GM23248 (cell line): Measurements from ENCODE around the gene AOPEP. TPM values are rescaled to one million over a fixed set of nuclear protein-coding genes. Genes with fewer than 3 reads are reported as not detected.
"Not testable (repeated sequence)": the region's sequence is repeated elsewhere in the genome, so short reads cannot be mapped to it uniquely, and the experiment has no call there.

Experiments
- DNase-seq: peaks from one replicate; pipeline ENCODE4 v3.0.0-alpha.2; 2015
- H2AFZ ChIP-seq: fragments of 200-600 bp; sonication (generic); 2 replicates; pipeline ENCODE4 v1.6.1; 2016; ENCODE audit warnings: antibody characterized with exemption
- H3F3A ChIP-seq: fragments of 200-600 bp; sonication (generic); 2 replicates; pipeline ENCODE4 v1.6.1; 2016; ENCODE audit warnings: mild to moderate bottlenecking, antibody characterized with exemption, mixed run types; ENCODE audit not compliant: insufficient read depth
- H3K27ac ChIP-seq: fragments of 200-600 bp; sonication (generic); 2 replicates; pipeline ENCODE4 v1.5.1; 2016; ENCODE audit warnings: mild to moderate bottlenecking
- H3K27me3 ChIP-seq: fragments of 200-600 bp; sonication (generic); replicated peaks from 2 replicates; pipeline ENCODE4 v1.6.1; 2016; ENCODE audit warnings: mild to moderate bottlenecking; ENCODE audit not compliant: insufficient read depth
- H3K36me3 ChIP-seq: fragments of 200-600 bp; sonication (generic); 2 replicates; pipeline ENCODE4 v1.6.1; 2016; ENCODE audit warnings: low read depth, mild to moderate bottlenecking
- H3K4me1 ChIP-seq: fragments of 200-600 bp; sonication (generic); 2 replicates; pipeline ENCODE4 v1.6.1; 2016; ENCODE audit warnings: mild to moderate bottlenecking; ENCODE audit not compliant: insufficient read depth
- H3K4me2 ChIP-seq: fragments of 200-600 bp; sonication (generic); one replicate; pipeline ENCODE4 v1.6.1; 2016; ENCODE audit warnings: mild to moderate bottlenecking; ENCODE audit not compliant: unreplicated experiment
- H3K4me3 ChIP-seq: fragments of 200-600 bp; sonication (generic); 2 replicates; pipeline ENCODE4 v1.5.1; 2016; ENCODE audit warnings: mild to moderate bottlenecking
- H3K79me2 ChIP-seq: fragments of 200-600 bp; sonication (generic); 2 replicates; pipeline ENCODE4 v1.6.1; 2016; ENCODE audit warnings: mild to moderate bottlenecking; ENCODE audit not compliant: insufficient read depth
- H3K9ac ChIP-seq: fragments of 200-600 bp; sonication (generic); 2 replicates; pipeline ENCODE4 v1.6.1; 2016; ENCODE audit warnings: mild to moderate bottlenecking
- H3K9me2 ChIP-seq: fragments of 200-600 bp; sonication (generic); 2 replicates; pipeline ENCODE4 v1.6.1; 2016; ENCODE audit warnings: mixed run types, mild to moderate bottlenecking, moderate library complexity; ENCODE audit not compliant: insufficient read depth
- H3K9me3 ChIP-seq: fragments of 200-600 bp; sonication (generic); one replicate; pipeline ENCODE4 v1.6.1; 2017; ENCODE audit warnings: low read depth
- H4K20me1 ChIP-seq: fragments of 200-600 bp; sonication (generic); 2 replicates; pipeline ENCODE4 v1.6.0; 2016; ENCODE audit not compliant: insufficient read depth
- EZH2 ChIP-seq: fragments of 200-600 bp; sonication (generic); IDR thresholded peaks from 2 replicates; pipeline ENCODE4 v1.6.1; 2018; ENCODE audit warnings: antibody characterized with exemption, mild to moderate bottlenecking; ENCODE audit not compliant: insufficient read depth, poor library complexity, severe bottlenecking
- EZH2phosphoT487 ChIP-seq: fragments of 200-600 bp; sonication (generic); IDR thresholded peaks from 2 replicates; pipeline ENCODE4 v1.6.1; 2018; ENCODE audit warnings: antibody characterized with exemption, moderate library complexity, mild to moderate bottlenecking, low read depth; ENCODE audit not compliant: insufficient read depth
- WGBS, 2 experiments: methylation state at CpG; one replicate each; pipeline ENCODE4 v1.1.6; 2015 to 2017; ENCODE audit warnings: low lambda C conversion rate in 2 of 2, low coverage in 1 of 2; ENCODE audit errors: missing lambda C conversion rate in 2 of 2; 5-methylcytosine and 5-hydroxymethylcytosine counted together
- in situ Hi-C: fragments of 300-500 bp; cut with MboI; formaldehyde crosslinking; loops from 2 replicates; pipeline ENCODE4 v1.15.0; 2020
- polyA plus RNA-seq: library from polyadenylated mRNA; unstranded; fragments of >200 nt; fragmentation: Nextera tagmentation; extraction: Ambion mirVana; gene quantifications from 2 replicates; pipeline ENCODE4 v1.2.1, GENCODE V29; 2016
- total RNA-seq: library from RNA; depleted of rRNA; stranded (reverse); fragments of >200 nt; shearing (Covaris generic); gene quantifications from 2 replicates; pipeline ENCODE4 v1.2.3, GENCODE V29; 2014

The AOPEP gene
- total and polyA plus RNA-seq, 2 experiments from 2014 or later, result 90.0 to 120 TPM

- no peak overlapping the region for H2AFZ ChIP-seq
- H3K27ac ChIP-seq, result no peak overlapping the region
- 93 to 98% methylated on average over 2 of the region's 2 CpGs for WGBS, 2 experiments
- no peaks in the 10 kb centered on the region for H3K27me3 ChIP-seq
- H3K79me2 ChIP-seq, result no peaks in the 10 kb centered on the region
- H3K4me1 ChIP-seq, result no peaks in the 10 kb centered on the region
- no peaks in the 10 kb centered on the region for H3K36me3 ChIP-seq
- H3K9ac ChIP-seq, result no peak overlapping the region
- H3F3A ChIP-seq, result no peaks in the 10 kb centered on the region
- DNase-seq, result no peak
- in situ Hi-C loops, result no loop called here
- TF ChIP-seq EZH2phosphoT487, result no peak
- TF ChIP-seq EZH2, result no peak
- H3K9me3 ChIP-seq, result no peaks in the 10 kb centered on the region
- no peaks in the 10 kb centered on the region for H4K20me1 ChIP-seq
- H3K4me3 ChIP-seq, result no peak overlapping the region
- H3K4me2 ChIP-seq, result no peak overlapping the region
- no peaks in the 10 kb centered on the region for H3K9me2 ChIP-seq
These were observed 235.4 kb downstream of the AOPEP start for GRCh38 chr9:94961870-94962269.

DNA sequence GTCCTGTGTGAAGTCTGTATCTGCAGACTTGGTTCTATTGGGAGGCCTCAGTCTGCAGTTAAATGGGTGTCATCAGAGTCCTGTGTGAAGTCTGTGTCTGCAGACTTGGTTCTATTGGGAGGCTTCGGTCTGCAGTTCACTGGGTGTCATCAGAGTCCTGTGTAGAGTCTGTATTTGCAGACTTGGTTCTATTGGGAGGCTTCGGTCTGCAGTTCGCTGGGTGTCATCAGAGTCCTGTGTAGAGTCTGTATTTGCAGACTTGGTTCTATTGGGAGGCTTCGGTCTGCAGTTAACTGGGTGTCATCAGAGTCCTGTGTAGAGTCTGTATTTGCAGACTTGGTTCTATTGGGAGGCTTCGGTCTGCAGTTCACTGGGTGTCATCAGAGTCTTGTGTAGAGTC, 239.1 kb downstream of the AOPEP start:
- H2AFZ ChIP-seq, in situ Hi-C loops, DNase-seq, H3K4me3 ChIP-seq, H3K27me3 ChIP-seq, H3K9me2 ChIP-seq, H3K36me3 ChIP-seq, H4K20me1 ChIP-seq, H3K9ac ChIP-seq, H3F3A ChIP-seq, H3K4me1 ChIP-seq, H3K9me3 ChIP-seq, H3K4me2 ChIP-seq, H3K27ac ChIP-seq, H3K79me2 ChIP-seq: not testable (repeated sequence)
- 92 to 94% methylated on average over 5 of the region's 5 CpGs for WGBS, 2 experiments

DNA sequence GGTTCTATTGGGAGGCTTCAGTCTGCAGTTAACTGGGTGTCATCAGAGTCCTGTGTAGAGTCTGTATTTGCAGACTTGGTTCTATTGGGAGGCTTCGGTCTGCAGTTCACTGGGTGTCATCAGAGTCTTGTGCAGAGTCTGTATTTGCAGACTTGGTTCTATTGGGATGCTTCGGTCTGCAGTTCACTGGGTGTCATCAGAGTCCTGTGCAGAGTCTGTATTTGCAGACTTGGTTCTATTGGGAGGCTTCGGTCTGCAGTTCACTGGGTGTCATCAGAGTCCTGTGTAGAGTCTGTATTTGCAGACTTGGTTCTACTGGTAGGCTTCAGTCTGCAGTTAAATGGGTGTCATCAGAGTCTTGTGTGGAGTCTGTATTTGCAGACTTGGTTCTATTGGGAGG, 239.5 kb downstream of the AOPEP start:
- H3K4me2 ChIP-seq, H3F3A ChIP-seq, H4K20me1 ChIP-seq, H2AFZ ChIP-seq, H3K27ac ChIP-seq, H3K9ac ChIP-seq, in situ Hi-C loops, H3K4me3 ChIP-seq, H3K9me3 ChIP-seq, H3K79me2 ChIP-seq, DNase-seq, H3K36me3 ChIP-seq, H3K27me3 ChIP-seq, H3K9me2 ChIP-seq, H3K4me1 ChIP-seq: not testable (repeated sequence)
- 87 to 97% methylated on average over 3 of the region's 3 CpGs for WGBS, 2 experiments

DNA sequence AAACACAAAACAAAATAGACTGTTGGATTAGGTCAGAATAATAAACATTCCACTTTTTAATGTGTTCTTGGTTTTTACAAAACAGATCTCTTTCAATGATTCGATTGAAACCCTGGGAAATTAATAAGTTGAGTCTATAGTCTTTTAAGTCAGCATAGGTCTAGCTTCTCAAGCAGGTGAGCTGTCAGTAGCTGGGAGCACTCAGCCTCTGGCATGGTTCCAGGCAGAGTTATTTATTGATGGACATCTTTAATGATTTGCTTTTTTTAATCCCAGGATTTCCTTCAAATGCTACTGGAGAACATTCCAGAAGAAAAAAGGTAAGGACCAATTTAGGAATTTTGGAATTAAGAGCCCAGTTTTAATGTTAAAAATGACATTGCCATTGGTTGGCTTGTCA, 241.0 kb downstream of the AOPEP start:
- Histone ChIP-seq H4K20me1 (no peaks in the 10 kb centered on the region), H3K27ac (no peak overlapping the region), H3K36me3 (no peaks in the 10 kb centered on the region), H3K9ac (no peak overlapping the region), H3F3A (no peaks in the 10 kb centered on the region), H3K4me2 (no peak overlapping the region), H3K79me2 (no peaks in the 10 kb centered on the region), H3K9me2 (no peaks in the 10 kb centered on the region), H3K4me1 (no peaks in the 10 kb centered on the region), H2AFZ (no peak overlapping the region), H3K4me3 (no peak overlapping the region), H3K9me3 (no peaks in the 10 kb centered on the region), H3K27me3 (no peaks in the 10 kb centered on the region)
- 92 to 95% methylated on average over 1 of the region's 1 CpG for WGBS, 2 experiments
- TF ChIP-seq EZH2phosphoT487, result no peak
- TF ChIP-seq EZH2, result no peak
- DNase-seq, result no peak
- in situ Hi-C loops, result no loop called here

DNA sequence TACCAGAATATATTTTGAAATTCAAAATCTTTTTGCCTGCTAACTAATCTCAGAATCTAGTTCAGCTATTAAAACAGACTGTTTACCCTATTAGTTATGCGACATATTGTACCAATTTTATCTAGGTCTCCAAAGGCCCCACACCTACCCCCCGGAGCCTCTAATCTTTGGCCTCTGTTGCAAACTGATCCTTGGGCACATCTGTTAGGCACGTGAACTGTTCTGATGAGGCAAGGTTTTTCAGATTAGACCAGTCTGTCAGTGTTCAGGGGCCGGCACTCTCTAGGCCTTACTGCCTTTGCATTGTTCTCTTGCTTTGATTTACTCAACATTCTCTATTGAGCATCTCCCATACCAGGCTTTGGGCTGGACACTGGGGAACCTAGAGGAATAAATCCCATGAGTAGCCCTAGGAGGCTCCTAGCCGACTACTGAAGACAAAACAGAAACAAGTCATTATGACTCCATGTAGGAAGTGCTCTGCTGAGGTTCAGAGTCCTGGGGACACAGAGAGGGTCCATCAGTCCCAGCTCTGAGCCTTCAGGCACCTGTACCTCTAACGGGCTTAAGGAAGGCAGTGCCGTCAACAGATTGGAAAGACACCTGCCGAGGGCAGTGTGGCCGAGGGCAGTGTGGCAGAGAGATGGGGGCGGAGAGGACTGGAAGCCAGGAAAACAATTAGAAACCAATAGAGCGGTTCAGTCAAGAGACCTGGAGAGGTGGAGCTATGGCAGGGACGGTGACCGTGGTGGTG, 245.1 kb downstream of the AOPEP start:
- no peak for DNase-seq
- Histone ChIP-seq H3K4me2 (no peak overlapping the region), H3K4me1 (peaks cover 13% of the 10 kb centered on the region), H3K9me2 (no peaks in the 10 kb centered on the region), H2AFZ (no peak overlapping the region), H3K36me3 (no peaks in the 10 kb centered on the region), H3K27me3 (no peaks in the 10 kb centered on the region), H3K4me3 (no peak overlapping the region), H3K27ac (no peak overlapping the region), H3K79me2 (no peaks in the 10 kb centered on the region), H3K9ac (no peak overlapping the region), H3F3A (peaks cover 14% of the 10 kb centered on the region), H4K20me1 (no peaks in the 10 kb centered on the region), H3K9me3 (no peaks in the 10 kb centered on the region)
- 92 to 93% methylated on average over 13 of the region's 13 CpGs for WGBS, 2 experiments
- no peak for TF ChIP-seq EZH2phosphoT487
- TF ChIP-seq EZH2, result no peak
- in situ Hi-C loops, result no loop called here
